Measurements from ENCODE around the gene WDR7.
A peak's percentile ranks its signal among the peaks of the same experiment; 100 is the strongest.

The WDR7 gene

GRCh38 chr18:56723706-56724105, 72.5 kb downstream of the WDR7 start:
- DNase-seq = no peak

GRCh38 chr18:56726906-56727305, 75.7 kb downstream of the WDR7 start:
- no peak for DNase-seq

GRCh38 chr18:56727399-56727798, 76.2 kb downstream of the WDR7 start:
- DNase-seq = no peak

GRCh38 chr18:56728741-56729140, 77.6 kb downstream of the WDR7 start:
- no peak for DNase-seq

- no peak for DNase-seq
Observed at GRCh38 chr18:56738184-56738583, 87.0 kb downstream of the WDR7 start.

GRCh38 chr18:56739731-56740130, 88.6 kb downstream of the WDR7 start:
- no peak for DNase-seq

- no peak for DNase-seq
Observed at GRCh38 chr18:56740645-56741044, 89.5 kb downstream of the WDR7 start.

- no peak for DNase-seq
Observed at GRCh38 chr18:56741685-56742084, 90.5 kb downstream of the WDR7 start.

GRCh38 chr18:56743115-56743514, 92.0 kb downstream of the WDR7 start:
- no peak for DNase-seq

- DNase-seq = no peak
Observed at GRCh38 chr18:56747032-56747658, 96.0 kb downstream of the WDR7 start.

GRCh38 chr18:56747857-56748256, 96.7 kb downstream of the WDR7 start:
- DNase-seq = no peak

GRCh38 chr18:56748698-56749268, 97.6 kb downstream of the WDR7 start:
- peak; percentile 8 for DNase-seq

- no peak for DNase-seq
Observed at GRCh38 chr18:56756966-56757365, 105.8 kb downstream of the WDR7 start.

GRCh38 chr18:56770097-56770496, 118.9 kb downstream of the WDR7 start:
- DNase-seq = no peak

- DNase-seq = no peak
Observed at GRCh38 chr18:56770873-56771272, 119.7 kb downstream of the WDR7 start.

- DNase-seq = no peak
Observed at GRCh38 chr18:56775701-56776100, 124.5 kb downstream of the WDR7 start.

- DNase-seq = no peak
Observed at GRCh38 chr18:56787390-56787789, 136.2 kb downstream of the WDR7 start.

- DNase-seq = no peak
Observed at GRCh38 chr18:56789004-56789888, 138.1 kb downstream of the WDR7 start.

- DNase-seq = no peak
Observed at GRCh38 chr18:56789889-56790180, 138.7 kb downstream of the WDR7 start.

GRCh38 chr18:56795381-56795780, 144.2 kb downstream of the WDR7 start:
- DNase-seq = no peak

- no peak for DNase-seq
Observed at GRCh38 chr18:56799756-56800155, 148.6 kb downstream of the WDR7 start.

GRCh38 chr18:56803051-56803450, 151.9 kb downstream of the WDR7 start:
- DNase-seq = no peak

- DNase-seq = no peak
Observed at GRCh38 chr18:56804395-56804794, 153.2 kb downstream of the WDR7 start.

- no peak for DNase-seq
Observed at GRCh38 chr18:56807901-56808300, 156.7 kb downstream of the WDR7 start.
